Measurements from ENCODE around the gene WNT7B. TPM values are rescaled to one million over a fixed set of nuclear protein-coding genes. Genes with fewer than 3 reads are reported as not detected.

Gene WNT7B
- total RNA-seq, 4 donors from 2014 or later = 18.7 to 54.4 (median 44.1) TPM

GRCh38 chr22:45885171-45885840 is 91.7 kb downstream of the WNT7B start:
- no peak for TF ChIP-seq CTCF (IDR thresholded peaks at IDR 0.05)
- TF ChIP-seq POLR2AphosphoS5 (IDR thresholded peaks at IDR 0.05) = no peak
- no peak for TF ChIP-seq POLR2A (IDR thresholded peaks at IDR 0.05)
- TF ChIP-seq EP300 (IDR thresholded peaks at IDR 0.05) = no peak
- H3K27me3 ChIP-seq = peaks cover 73% of the 10 kb centered on the region
- 81% methylated on average over 11 of the region's 16 CpGs for WGBS

GRCh38 chr22:45884201-45885062 is 92.5 kb downstream of the WNT7B start:
- peak; percentile 54 to 76 for DNase-seq (ENCODE audit: low spot score in 2 of 2)
- H3K9me3 ChIP-seq = no peaks in the 10 kb centered on the region
- H3K4me3 ChIP-seq = no peak overlapping the region
- TF ChIP-seq POLR2A (IDR thresholded peaks at IDR 0.05) (no peak), POLR2AphosphoS5 (IDR thresholded peaks at IDR 0.05) (no peak), EP300 (IDR thresholded peaks at IDR 0.05) (no peak), CTCF (IDR thresholded peaks at IDR 0.05) (no peak)
- H3K4me1 ChIP-seq = peaks cover 32% of the 10 kb centered on the region
- H3K27ac ChIP-seq = no peak overlapping the region
- no peaks in the 10 kb centered on the region for H3K36me3 ChIP-seq
- H3K27me3 ChIP-seq = peaks cover 71% of the 10 kb centered on the region
- WGBS = 70% methylated on average over 12 of the region's 27 CpGs

More at GRCh38 chr22:45885171-45885840, 91.7 kb downstream of the WNT7B start:
- peak; percentile 51 to 63 for DNase-seq (ENCODE audit: low spot score in 2 of 2)
- H3K4me3 ChIP-seq = no peak overlapping the region
- H3K9me3 ChIP-seq = no peaks in the 10 kb centered on the region
- H3K36me3 ChIP-seq = no peaks in the 10 kb centered on the region
- no peak overlapping the region for H3K27ac ChIP-seq
- peaks cover 30% of the 10 kb centered on the region for H3K4me1 ChIP-seq

GRCh38 chr22:45883811-45884170 is 93.2 kb downstream of the WNT7B start:
- 72% methylated on average over 2 of the region's 8 CpGs for WGBS
- peak in 1 of 2 donors; percentile 44 for DNase-seq (ENCODE audit: low spot score in 2 of 2)
- Histone ChIP-seq H3K27ac (no peak overlapping the region), H3K36me3 (no peaks in the 10 kb centered on the region), H3K27me3 (peaks cover 71% of the 10 kb centered on the region), H3K4me3 (no peak overlapping the region), H3K9me3 (no peaks in the 10 kb centered on the region), H3K4me1 (peaks cover 32% of the 10 kb centered on the region)
- no peak for TF ChIP-seq POLR2AphosphoS5 (IDR thresholded peaks at IDR 0.05)
- no peak for TF ChIP-seq POLR2A (IDR thresholded peaks at IDR 0.05)
- no peak for TF ChIP-seq CTCF (IDR thresholded peaks at IDR 0.05)
- TF ChIP-seq EP300 (IDR thresholded peaks at IDR 0.05) = no peak

- H3K9me3 ChIP-seq = no peaks in the 10 kb centered on the region
- H3K27me3 ChIP-seq = peaks cover 73% of the 10 kb centered on the region
- H3K36me3 ChIP-seq = no peaks in the 10 kb centered on the region
- peaks cover 32% of the 10 kb centered on the region for H3K4me1 ChIP-seq
- WGBS = 69% methylated on average over 16 of the region's 32 CpGs
- no peak overlapping the region for H3K27ac ChIP-seq
- TF ChIP-seq CTCF (IDR thresholded peaks at IDR 0.05) (no peak), POLR2A (IDR thresholded peaks at IDR 0.05) (no peak), POLR2AphosphoS5 (IDR thresholded peaks at IDR 0.05) (no peak), EP300 (IDR thresholded peaks at IDR 0.05) (no peak)
- peak; percentile 58 to 67 for DNase-seq (ENCODE audit: low spot score in 2 of 2)
- H3K4me3 ChIP-seq = no peak overlapping the region
These were observed 93.8 kb downstream of the WNT7B start for GRCh38 chr22:45882881-45883810.

Data from suprapubic skin (tissue), 4 donors.